ENCODE measurements around the gene MT1X. TPM values are rescaled to one million over a fixed set of nuclear protein-coding genes. Genes with fewer than 3 reads are reported as not detected.

MT1X gene
- total RNA-seq, 1 experiment from 2014 or later: 74.3 TPM

DNA sequence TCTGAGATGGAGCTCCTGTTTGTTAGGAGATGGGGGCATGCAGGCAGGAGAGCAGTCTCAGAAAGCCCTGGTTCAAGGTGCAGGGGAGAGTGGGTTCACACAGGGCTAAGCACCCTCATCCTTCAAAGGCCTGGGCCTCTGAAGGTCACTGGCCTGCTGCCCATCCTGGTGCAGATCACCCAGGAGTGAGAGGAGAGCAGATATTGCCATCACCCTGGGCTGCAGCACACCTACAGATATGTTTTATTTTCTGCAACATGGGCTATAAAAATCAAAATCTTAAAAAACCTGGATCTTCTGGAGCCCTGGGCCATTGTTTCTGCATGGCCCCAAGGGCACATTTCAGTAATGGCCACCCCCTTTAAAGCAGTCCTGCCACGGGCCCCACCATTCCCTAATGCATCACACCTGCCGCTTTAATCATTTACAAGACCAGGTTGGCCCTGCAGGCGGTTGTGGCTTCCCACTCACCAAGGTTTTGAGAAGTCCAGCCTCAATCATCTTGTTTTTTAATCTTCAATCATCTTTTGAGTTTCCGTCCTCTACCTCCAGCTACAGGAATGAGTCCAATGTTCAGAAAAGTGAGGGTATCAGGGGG lies 27.3 kb downstream of the MT1X start:
- Histone ChIP-seq H3K27me3 (replicated peaks; ENCODE audit: insufficient read depth, low read depth, low read length, poor library complexity) (no peaks in the 10 kb centered on the region), H3K36me3 (ENCODE audit: insufficient read depth, low read length, poor library complexity, severe bottlenecking) (no peaks in the 10 kb centered on the region), H3K27ac (ENCODE audit: low read depth, low read length, poor library complexity, severe bottlenecking) (no peak overlapping the region), H3K4me3 (ENCODE audit: low read depth, low read length, poor library complexity, severe bottlenecking) (no peak overlapping the region), H3K4me1 (ENCODE audit: insufficient read depth, low read length, poor library complexity, severe bottlenecking) (no peaks in the 10 kb centered on the region), H3K9me3 (ENCODE audit: low read depth, low read length, poor library complexity, severe bottlenecking) (no peaks in the 10 kb centered on the region)
- DNase-seq (ENCODE audit: low spot score): no peak
- BruUV-seq (replicated peaks): no TSS peak
- TF ChIP-seq, protein P1, sequence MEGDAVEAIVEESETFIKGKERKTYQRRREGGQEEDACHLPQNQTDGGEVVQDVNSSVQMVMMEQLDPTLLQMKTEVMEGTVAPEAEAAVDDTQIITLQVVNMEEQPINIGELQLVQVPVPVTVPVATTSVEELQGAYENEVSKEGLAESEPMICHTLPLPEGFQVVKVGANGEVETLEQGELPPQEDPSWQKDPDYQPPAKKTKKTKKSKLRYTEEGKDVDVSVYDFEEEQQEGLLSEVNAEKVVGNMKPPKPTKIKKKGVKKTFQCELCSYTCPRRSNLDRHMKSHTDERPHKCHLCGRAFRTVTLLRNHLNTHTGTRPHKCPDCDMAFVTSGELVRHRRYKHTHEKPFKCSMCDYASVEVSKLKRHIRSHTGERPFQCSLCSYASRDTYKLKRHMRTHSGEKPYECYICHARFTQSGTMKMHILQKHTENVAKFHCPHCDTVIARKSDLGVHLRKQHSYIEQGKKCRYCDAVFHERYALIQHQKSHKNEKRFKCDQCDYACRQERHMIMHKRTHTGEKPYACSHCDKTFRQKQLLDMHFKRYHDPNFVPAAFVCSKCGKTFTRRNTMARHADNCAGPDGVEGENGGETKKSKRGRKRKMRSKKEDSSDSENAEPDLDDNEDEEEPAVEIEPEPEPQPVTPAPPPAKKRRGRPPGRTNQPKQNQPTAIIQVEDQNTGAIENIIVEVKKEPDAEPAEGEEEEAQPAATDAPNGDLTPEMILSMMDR (conservative IDR thresholded peaks at IDR 0.05; ENCODE audit: low read depth, low read length): no peak
- POLR2A ChIA-PET (ENCODE audit: low non-redundant PET): no interaction called here
- intact Hi-C loops (cut with micrococcal nuclease; ENCODE audit: unreplicated experiment): no loop called here
- CTCF ChIA-PET: no interaction called here

- Histone ChIP-seq H3K4me3 (ENCODE audit: low read depth, low read length, poor library complexity, severe bottlenecking) (no peak overlapping the region), H3K27ac (ENCODE audit: low read depth, low read length, poor library complexity, severe bottlenecking) (no peak overlapping the region), H3K4me1 (ENCODE audit: insufficient read depth, low read length, poor library complexity, severe bottlenecking) (no peaks in the 10 kb centered on the region), H3K36me3 (ENCODE audit: insufficient read depth, low read length, poor library complexity, severe bottlenecking) (no peaks in the 10 kb centered on the region), H3K9me3 (ENCODE audit: low read depth, low read length, poor library complexity, severe bottlenecking) (no peaks in the 10 kb centered on the region), H3K27me3 (replicated peaks; ENCODE audit: insufficient read depth, low read depth, low read length, poor library complexity) (no peaks in the 10 kb centered on the region)
- no TSS peak for BruUV-seq (replicated peaks)
- intact Hi-C loops (cut with micrococcal nuclease; ENCODE audit: unreplicated experiment): no loop called here
- TF ChIP-seq, protein P1 (conservative IDR thresholded peaks at IDR 0.05; ENCODE audit: low read depth, low read length): no peak
- TF ChIP-seq EZH2 (IDR thresholded peaks at IDR 0.05; ENCODE audit: borderline replicate concordance, low read depth, low read length, poor library complexity, severe bottlenecking): no peak
- ChIA-PET POLR2A (ENCODE audit: low non-redundant PET) (no interaction called here), CTCF (no interaction called here)
- no peak for DNase-seq (ENCODE audit: low spot score)
Observed at GRCh38 chr16:56710181-56710737, 28.0 kb downstream of the MT1X start.

DNA sequence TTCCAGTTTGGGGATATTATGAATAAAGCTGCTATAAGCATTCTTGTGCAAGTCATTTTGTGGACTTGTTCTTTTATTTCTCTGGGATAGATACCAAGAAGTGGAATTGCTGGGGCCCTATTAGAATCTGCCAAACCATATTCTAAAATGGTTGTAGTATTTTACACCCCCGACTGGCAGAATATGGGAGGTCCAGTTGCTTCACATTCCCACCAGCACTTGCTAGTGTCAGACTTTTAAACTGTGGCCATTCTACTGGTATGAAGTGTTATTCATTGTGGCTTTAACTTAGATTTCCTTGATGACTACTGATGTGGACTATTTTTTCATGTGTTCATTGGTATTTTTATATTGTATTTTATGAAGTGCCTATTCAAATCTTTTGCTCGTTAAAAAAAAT lies 29.6 kb downstream of the MT1X start:
- no peaks in the 10 kb centered on the region for H3K4me1 ChIP-seq (ENCODE audit: insufficient read depth, low read length, poor library complexity, severe bottlenecking)
- H3K27ac ChIP-seq (ENCODE audit: low read depth, low read length, poor library complexity, severe bottlenecking): no peak overlapping the region
- H3K36me3 ChIP-seq (ENCODE audit: insufficient read depth, low read length, poor library complexity, severe bottlenecking): no peaks in the 10 kb centered on the region
- TF ChIP-seq EZH2 (IDR thresholded peaks at IDR 0.05; ENCODE audit: borderline replicate concordance, low read depth, low read length, poor library complexity, severe bottlenecking): no peak
- TF ChIP-seq, protein P1 (conservative IDR thresholded peaks at IDR 0.05; ENCODE audit: low read depth, low read length): no peak
- no peak overlapping the region for H3K4me3 ChIP-seq (ENCODE audit: low read depth, low read length, poor library complexity, severe bottlenecking)
- H3K27me3 ChIP-seq (replicated peaks; ENCODE audit: insufficient read depth, low read depth, low read length, poor library complexity): no peaks in the 10 kb centered on the region
- ChIA-PET POLR2A (ENCODE audit: low non-redundant PET) (no interaction called here), CTCF (no interaction called here)
- no peaks in the 10 kb centered on the region for H3K9me3 ChIP-seq (ENCODE audit: low read depth, low read length, poor library complexity, severe bottlenecking)
- no TSS peak for BruUV-seq (replicated peaks)
- DNase-seq (ENCODE audit: low spot score): no peak
- intact Hi-C loops (cut with micrococcal nuclease; ENCODE audit: unreplicated experiment): no loop called here
